KMS-11 (cell line): Measurements from ENCODE around the gene ALG11.
"Not testable (repeated sequence)": the region's sequence is repeated elsewhere in the genome, so short reads cannot be mapped to it uniquely, and the experiment has no call there.

Experiments
- H2AFZ ChIP-seq: fragments of 200-600 bp; sonication (generic); 2 replicates; pipeline ENCODE4 v1.6.1; 2016; ENCODE audit warnings: antibody characterized with exemption, mixed run types, low read depth
- H3K27ac ChIP-seq: fragments of 200-600 bp; sonication (generic); 2 replicates; pipeline ENCODE4 v1.6.1; 2016; ENCODE audit warnings: mild to moderate bottlenecking, mixed run types
- H3K27me3 ChIP-seq: fragments of 200-600 bp; sonication (generic); 2 replicates; pipeline ENCODE4 v1.6.1; 2017; ENCODE audit warnings: mild to moderate bottlenecking, low read depth, mixed run types, moderate library complexity; ENCODE audit not compliant: insufficient read depth
- H3K36me3 ChIP-seq: fragments of 200-600 bp; sonication (generic); 2 replicates; pipeline ENCODE4 v1.6.1; 2017; ENCODE audit warnings: mild to moderate bottlenecking, mixed run types; ENCODE audit not compliant: insufficient read depth
- H3K4me1 ChIP-seq: fragments of 200-600 bp; sonication (generic); 2 replicates; pipeline ENCODE4 v1.6.1; 2016; ENCODE audit warnings: mild to moderate bottlenecking, low read depth, mixed run types; ENCODE audit not compliant: poor library complexity, severe bottlenecking
- H3K4me2 ChIP-seq: fragments of 200-600 bp; sonication (generic); 2 replicates; pipeline ENCODE4 v1.7.0; 2016; ENCODE audit warnings: mild to moderate bottlenecking, mixed run types
- H3K4me3 ChIP-seq: fragments of 200-600 bp; sonication (generic); IDR thresholded peaks from 2 replicates; pipeline ENCODE4 v1.6.1; 2017; ENCODE audit warnings: low read depth, low read length, mixed read lengths; ENCODE audit not compliant: insufficient read depth
- H3K79me2 ChIP-seq: fragments of 200-600 bp; sonication (generic); 2 replicates; pipeline ENCODE4 v1.6.1; 2016; ENCODE audit warnings: low read depth, mixed run types; ENCODE audit not compliant: insufficient read depth
- H3K9ac ChIP-seq: fragments of 200-600 bp; sonication (generic); 2 replicates; pipeline ENCODE4 v1.6.1; 2016; ENCODE audit warnings: mild to moderate bottlenecking, mixed run types
- H4K20me1 ChIP-seq: fragments of 200-600 bp; sonication (generic); 2 replicates; pipeline ENCODE4 v1.6.1; 2016; ENCODE audit warnings: mild to moderate bottlenecking, mixed run types; ENCODE audit not compliant: insufficient read depth
- CTCF ChIP-seq: fragments of 200-600 bp; sonication (generic); conservative IDR thresholded peaks from 2 replicates; pipeline ENCODE4 v1.6.1; 2017; ENCODE audit warnings: low read depth, mild to moderate bottlenecking, antibody characterized with exemption, low read length, moderate library complexity, mixed read lengths

The ALG11 gene

GRCh38 chr13:52053460-52053859 lies 41.3 kb downstream of the ALG11 start:
- H4K20me1 ChIP-seq: no peaks in the 10 kb centered on the region
- no peak overlapping the region for H3K9ac ChIP-seq
- no peak overlapping the region for H3K4me3 ChIP-seq
- H3K79me2 ChIP-seq: no peaks in the 10 kb centered on the region
- no peak overlapping the region for H3K27ac ChIP-seq
- no peak overlapping the region for H2AFZ ChIP-seq
- TF ChIP-seq CTCF: no peak
- H3K4me1 ChIP-seq: no peaks in the 10 kb centered on the region
- H3K4me2 ChIP-seq: no peak overlapping the region
- no peaks in the 10 kb centered on the region for H3K36me3 ChIP-seq
- H3K27me3 ChIP-seq: no peaks in the 10 kb centered on the region

- H3K36me3 ChIP-seq, H3K4me3 ChIP-seq, H3K27me3 ChIP-seq, H3K79me2 ChIP-seq, H3K4me2 ChIP-seq, H2AFZ ChIP-seq, H4K20me1 ChIP-seq, H3K4me1 ChIP-seq, H3K9ac ChIP-seq, H3K27ac ChIP-seq: not testable (repeated sequence)
Measured at GRCh38 chr13:52061064-52061463, 48.9 kb downstream of the ALG11 start.

GRCh38 chr13:52061587-52061986 lies 49.4 kb downstream of the ALG11 start:
- Histone ChIP-seq H3K27me3 (no peaks in the 10 kb centered on the region), H3K4me1 (no peaks in the 10 kb centered on the region), H3K27ac (no peak overlapping the region), H3K4me2 (no peak overlapping the region), H3K4me3 (no peak overlapping the region), H4K20me1 (no peaks in the 10 kb centered on the region), H2AFZ (no peak overlapping the region), H3K9ac (no peak overlapping the region), H3K79me2 (no peaks in the 10 kb centered on the region), H3K36me3 (no peaks in the 10 kb centered on the region)
- no peak for TF ChIP-seq CTCF

- TF ChIP-seq CTCF: no peak
- Histone ChIP-seq H2AFZ (no peak overlapping the region), H3K4me2 (no peak overlapping the region)
Measured at GRCh38 chr13:52067237-52067636, 55.0 kb downstream of the ALG11 start.

GRCh38 chr13:52070929-52071523 lies 58.8 kb downstream of the ALG11 start:
- Histone ChIP-seq H4K20me1 (no peaks in the 10 kb centered on the region), H2AFZ (no peak overlapping the region), H3K27ac (no peak overlapping the region), H3K9ac (no peak overlapping the region), H3K4me3 (no peak overlapping the region), H3K4me1 (no peaks in the 10 kb centered on the region), H3K27me3 (no peaks in the 10 kb centered on the region), H3K79me2 (no peaks in the 10 kb centered on the region), H3K4me2 (no peak overlapping the region), H3K36me3 (no peaks in the 10 kb centered on the region)
- no peak for TF ChIP-seq CTCF

More at GRCh38 chr13:52067237-52067636, 55.0 kb downstream of the ALG11 start:
- H3K4me3 ChIP-seq: no peak overlapping the region
- no peak overlapping the region for H3K9ac ChIP-seq
- H3K27ac ChIP-seq: no peak overlapping the region
- no peaks in the 10 kb centered on the region for H3K4me1 ChIP-seq
- H3K79me2 ChIP-seq: no peaks in the 10 kb centered on the region
- H3K36me3 ChIP-seq: no peaks in the 10 kb centered on the region
- H4K20me1 ChIP-seq: no peaks in the 10 kb centered on the region
- no peaks in the 10 kb centered on the region for H3K27me3 ChIP-seq
